HG03571 (cell line): ENCODE data around the gene PADI1.

Source experiments
- ATAC-seq: cut with Tn5 transposase; IDR thresholded peaks from one replicate; pipeline ENCODE4 v1.9.1; 2021; ENCODE audit not compliant: unreplicated experiment

PADI1 gene

DNA sequence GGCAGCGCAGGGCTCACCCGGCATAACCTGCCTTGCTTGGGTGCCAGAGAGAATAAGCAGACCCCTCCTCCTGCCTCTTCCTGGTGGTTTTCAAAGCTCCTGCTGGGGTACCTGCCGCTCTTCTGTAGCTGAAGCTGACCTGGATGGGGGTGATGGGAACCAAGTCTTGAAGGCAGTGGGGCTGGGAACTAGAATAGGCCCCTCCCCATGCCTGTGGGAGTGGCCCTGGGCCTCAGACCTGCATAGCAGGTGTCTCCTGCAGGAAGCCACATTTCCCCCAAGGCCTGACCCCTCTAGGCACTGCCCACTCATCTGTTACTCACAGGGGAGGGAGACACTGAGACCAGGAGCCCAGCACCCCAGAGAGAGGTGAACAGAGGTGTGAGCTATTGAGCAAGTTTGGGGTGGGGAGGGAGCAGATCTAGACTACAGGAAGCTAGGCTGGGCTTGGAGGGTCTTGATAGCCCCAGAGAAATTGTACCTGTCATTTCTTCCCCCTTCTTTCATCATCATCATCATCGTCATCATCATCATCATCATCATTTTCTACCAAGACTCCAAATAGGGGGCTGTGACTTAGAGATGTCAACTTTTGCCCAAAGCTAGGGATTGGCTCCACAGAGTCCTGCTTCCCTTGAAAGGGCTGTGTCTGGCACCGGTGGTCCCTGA lies 10.1 kb downstream of the PADI1 start:
- ATAC-seq = no peak

DNA sequence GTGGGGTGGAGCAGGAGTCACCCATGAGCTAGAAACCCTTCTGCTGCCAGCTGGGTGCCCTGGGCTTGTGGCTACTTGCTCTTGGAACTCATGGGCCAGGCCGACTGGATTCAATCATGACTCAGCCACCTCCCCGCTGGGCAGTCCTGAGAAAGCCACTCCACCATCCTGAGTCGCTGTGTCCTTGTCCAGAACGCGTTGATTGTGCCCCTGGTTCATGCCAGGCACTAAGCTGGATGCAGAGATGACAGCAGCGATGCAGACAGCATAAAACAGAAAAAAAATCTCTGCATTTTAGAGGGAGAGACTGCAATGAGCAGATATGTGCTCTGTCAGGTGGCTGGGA lies 10.6 kb downstream of the PADI1 start:
- no peak for ATAC-seq

DNA sequence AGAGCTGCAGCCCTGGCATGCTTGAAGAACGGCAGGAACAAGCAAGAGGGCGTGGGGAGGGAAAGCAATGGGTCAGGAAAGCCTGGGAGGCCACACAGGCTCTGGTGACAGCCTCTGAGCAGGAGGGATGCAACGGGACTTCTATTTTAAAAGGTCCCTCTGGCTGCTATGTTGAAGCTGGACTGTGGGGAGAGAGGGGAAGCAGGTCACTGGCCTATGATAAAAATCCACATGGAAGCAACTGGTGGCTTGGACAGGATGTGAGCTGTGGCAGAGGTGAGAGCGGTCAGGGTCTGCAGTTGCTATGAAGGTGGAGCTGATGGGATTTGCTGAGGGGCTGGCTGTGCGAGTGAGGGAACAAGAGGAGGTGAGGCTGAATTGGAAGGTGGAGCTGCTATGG lies 11.2 kb downstream of the PADI1 start:
- no peak for ATAC-seq

DNA sequence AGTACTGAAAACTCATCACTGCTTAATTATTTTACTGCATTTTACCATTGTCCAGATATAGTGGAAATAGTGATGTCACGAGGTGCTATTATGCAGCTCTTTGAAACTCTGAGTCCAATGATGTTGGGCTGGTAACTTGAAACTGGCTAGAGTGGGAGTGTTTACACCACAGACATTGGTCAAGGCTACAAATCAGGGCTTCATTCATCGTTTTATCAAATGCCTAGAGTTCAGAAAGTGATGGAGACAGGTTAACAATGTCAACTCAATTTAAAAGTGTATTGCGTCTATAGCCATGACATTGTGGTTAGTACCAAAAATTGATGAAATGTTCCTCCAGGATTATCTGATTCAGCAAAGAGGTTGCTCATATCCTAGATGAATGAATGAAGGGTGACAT lies 12.7 kb downstream of the PADI1 start:
- ATAC-seq = no peak

DNA sequence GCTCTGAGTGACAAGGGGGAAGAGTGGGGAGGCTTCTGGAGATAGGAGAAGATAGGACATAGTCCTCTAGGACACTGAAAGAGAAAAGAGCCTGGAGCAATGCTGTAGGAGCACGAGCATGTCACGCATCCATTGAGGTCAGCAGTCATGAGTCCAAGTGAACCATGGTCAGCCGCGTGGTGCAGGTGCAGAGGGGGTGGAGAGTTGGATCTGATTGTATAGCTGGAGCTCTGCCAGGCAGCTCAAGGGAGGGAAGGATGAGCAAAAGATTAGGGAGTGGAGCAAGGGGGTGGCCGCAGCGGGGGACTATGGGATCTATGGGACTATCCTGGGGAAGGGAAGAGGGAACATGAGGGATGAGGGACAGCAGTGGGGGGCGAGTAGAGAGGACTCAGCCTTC lies 14.0 kb downstream of the PADI1 start:
- ATAC-seq = no peak

DNA sequence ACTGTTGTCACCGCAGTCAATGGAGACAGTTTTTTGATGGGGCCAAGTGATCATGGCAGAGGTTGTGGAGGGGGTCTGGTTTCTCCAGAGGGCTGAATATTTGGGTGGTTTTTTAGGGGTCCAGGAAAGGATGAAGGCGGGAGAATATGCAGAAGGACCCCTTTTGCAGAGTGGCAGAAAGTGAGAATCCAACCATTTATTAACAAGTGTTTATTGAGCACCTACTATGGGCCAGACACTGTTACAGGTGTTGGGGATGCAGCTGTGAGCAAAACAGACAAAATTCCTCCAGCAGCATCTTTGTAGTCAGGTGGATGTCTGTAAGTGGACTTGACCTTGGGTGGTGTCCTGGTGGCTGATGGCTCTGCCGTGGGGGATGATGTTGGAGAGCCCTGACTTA lies 15.4 kb downstream of the PADI1 start:
- ATAC-seq = no peak

DNA sequence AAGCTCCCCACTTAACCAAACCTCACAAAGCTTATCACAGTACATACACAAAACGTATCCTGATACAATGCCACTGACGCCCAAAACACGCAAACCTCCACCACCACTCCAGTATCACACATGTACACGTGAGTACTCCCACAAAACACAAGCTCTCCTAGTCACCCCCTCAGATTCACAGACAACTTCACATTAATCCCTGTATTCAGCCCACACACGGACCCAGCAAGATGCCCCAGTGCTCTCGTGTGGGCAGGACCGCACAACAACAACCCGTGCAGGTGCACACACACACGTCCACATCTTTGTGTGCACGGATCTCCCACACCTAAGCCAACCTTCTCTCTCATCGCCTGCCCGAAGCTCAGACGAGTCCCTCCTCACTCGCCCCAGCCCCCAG lies 17.6 kb downstream of the PADI1 start:
- no peak for ATAC-seq

DNA sequence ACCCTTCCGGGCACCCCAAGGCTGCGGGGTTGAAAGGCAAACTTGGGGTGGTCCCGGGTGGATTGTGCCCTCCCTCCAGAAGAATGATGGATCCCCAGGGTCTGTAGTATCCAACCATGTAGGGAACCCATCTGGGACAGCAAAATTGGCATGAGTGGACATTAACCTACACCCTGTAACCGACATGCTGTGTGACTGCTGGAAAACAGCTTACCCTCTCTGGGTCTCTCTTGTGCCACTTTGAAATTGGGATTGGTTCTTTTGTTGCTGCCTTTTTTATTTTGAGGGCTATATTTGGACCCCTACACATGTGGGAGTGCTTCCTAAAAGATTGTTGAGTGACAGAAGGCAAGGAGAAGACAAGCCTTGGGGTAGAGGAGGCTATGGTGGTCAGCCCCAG lies 19.5 kb downstream of the PADI1 start:
- ATAC-seq = no peak

DNA sequence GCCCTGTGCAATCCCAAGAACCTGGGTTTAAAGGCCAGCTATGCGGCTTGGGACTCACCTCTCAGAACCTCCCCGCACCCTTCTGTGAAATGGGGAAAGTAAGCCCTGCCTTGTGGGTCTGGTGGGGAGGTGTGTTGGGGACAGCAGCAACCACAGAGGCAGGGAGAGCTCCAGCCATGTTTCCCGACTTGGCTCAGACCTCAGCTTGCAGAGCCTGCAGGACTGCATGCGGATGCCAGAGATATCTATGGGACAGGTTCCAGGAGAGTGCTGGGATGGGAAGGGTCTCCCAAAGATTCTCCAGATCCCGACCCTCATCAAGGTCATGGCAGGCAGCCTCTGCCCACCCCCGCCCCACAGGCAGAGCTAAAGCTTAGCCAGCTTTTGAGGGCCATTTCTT lies 20.2 kb downstream of the PADI1 start:
- no peak for ATAC-seq

DNA sequence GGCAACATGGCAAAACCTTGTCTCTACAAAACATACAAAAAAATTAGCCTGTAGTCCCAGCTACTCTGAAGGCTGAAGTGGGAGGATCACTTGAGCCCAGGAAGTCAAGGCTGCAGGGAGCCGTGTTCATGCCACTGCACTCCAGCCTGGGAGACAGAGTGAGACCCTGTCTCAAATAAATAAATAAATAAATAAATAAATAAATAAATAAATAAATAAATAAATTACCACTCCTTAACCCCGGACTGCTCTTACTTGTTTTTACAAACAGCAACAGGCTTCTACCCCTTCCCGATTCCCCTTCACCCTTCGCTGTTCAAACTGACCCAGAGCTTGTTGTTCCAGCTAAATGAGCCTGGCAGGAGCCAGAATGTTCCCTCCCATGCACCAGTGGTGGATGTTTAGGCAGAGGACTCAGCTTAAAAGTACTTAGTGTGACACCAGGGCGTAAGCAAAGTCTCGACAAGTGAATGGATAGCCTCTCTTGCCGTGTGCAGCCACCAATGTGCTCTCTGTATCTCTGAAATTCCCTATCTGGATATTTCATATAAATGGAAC lies 22.5 kb downstream of the PADI1 start:
- ATAC-seq = no peak

DNA sequence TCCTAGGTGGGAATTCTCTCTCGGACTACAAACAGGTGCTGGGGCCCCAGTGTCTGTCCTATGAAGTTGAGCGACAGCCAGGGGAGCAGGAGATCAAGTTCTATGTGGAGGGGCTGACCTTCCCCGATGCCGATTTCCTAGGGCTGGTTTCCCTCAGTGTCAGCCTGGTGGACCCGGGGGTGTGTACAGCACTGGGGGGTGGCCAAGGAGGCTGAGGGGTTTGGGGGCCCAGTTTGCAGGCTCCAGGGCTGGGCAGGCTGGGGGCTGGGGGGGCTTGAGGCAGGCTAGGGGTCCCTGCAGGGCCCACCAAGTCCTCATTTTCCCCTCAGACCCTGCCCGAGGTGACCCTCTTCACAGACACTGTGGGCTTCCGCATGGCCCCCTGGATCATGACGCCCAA lies 23.7 kb downstream of the PADI1 start:
- no peak for ATAC-seq

DNA sequence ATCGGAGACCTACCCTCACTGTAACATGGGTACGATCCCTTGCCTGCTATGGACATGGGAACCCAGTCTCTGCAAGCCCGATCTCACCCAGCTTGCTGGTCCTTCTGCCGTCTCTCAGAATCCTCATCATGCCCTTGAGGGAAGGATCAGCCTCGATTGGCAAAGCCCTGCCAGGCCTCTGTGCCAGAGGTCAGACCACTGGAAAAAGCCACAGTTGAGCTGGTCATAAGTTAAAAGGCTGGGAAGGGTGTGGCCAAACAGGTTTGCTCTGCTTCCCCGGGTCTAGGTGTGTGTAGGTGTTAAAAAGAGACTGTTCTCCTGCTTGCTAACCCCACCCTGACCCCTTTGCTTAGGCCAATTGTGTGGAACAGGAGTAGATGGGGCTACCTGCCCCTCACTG lies 24.5 kb downstream of the PADI1 start:
- no peak for ATAC-seq

DNA sequence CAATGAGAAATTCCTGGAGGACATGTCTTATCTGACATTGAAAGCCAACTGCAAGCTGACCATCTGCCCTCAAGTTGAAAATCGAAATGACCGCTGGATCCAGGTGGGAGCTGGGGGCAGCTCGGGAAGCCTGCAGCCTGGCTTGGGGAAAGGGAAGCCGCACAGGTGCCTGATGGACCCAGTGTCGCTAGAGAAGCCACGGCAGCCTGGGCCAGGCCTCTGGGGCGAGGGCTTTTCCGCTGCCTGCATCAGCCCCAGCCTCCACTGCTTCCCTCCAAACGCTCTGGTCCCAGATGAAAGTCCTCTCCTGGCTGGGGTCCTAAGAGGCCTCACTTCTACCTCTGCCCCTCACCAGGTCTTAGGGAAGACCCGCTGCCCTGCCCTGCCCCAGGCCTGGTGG lies 25.2 kb downstream of the PADI1 start:
- no peak for ATAC-seq

DNA sequence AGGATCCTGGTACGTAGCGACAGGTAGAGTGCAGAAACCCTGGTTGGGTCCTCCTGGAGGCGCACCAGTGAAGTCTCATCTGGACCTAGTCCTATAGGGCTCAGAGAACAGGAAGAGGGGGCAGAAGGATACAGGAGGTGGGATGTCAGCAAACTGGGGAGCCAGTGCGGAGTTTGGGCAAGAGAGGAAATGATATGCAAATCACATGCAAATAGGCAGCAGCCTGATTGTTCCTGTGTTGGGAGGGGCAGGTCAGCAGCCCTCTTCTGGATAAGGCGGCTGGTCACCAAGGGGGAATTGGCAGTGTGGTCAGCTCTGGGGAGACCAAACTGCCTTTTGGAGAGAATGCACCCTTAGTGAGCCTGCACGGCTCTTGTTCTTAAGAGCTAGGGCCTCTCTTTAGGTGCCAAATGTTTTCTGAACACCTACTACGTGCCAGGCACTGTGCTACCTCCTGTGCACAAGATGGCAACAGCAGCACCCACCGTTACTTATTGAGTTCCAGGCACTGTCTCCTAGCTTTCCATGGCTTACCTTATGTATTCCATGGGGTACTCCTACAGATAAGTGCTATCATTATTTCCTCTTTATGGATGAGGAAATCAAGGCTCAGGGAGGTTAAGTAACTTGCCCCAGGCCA lies 25.9 kb downstream of the PADI1 start:
- no peak for ATAC-seq

DNA sequence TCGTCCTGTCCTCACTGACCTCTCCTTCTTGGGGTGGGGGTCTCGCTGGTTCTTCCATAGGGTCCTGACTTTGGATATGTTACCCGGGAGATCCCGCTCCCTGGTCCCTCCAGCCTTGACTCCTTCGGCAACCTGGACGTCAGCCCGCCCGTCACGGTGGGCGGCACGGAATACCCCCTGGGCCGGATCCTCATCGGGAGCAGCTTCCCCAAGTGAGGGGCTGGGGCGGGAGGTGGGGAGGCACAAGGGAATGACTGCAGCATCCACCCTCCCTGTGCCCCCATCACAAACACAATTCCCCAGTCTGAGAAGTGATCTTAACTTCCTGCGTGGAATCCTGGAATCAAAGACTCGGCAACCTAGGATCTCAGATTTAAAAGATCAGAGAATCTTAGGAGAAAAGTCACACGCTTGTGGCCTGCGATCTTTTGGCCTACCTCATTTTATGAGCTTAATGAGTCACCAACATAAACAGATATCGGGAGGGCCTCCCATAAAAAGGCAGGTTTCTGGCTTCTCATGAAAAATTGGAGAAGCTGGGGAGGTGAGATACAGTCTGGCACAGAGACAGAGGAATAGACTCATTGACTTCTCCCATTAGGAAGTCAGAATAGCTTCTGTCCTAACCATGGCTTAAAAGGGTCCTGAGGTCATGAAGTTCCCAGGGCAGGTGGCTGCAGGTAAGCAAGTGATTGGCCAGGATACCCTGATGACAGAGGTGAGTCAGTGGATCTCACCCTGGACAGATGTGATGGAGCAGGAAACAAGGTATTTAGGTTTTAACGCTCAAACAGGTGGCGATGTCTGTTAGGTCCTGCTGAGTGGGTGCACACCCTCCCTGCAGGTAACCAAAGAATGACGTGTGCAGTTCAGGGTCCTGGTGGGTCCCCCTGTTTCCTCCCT lies 28.1 kb downstream of the PADI1 start:
- no peak for ATAC-seq

DNA sequence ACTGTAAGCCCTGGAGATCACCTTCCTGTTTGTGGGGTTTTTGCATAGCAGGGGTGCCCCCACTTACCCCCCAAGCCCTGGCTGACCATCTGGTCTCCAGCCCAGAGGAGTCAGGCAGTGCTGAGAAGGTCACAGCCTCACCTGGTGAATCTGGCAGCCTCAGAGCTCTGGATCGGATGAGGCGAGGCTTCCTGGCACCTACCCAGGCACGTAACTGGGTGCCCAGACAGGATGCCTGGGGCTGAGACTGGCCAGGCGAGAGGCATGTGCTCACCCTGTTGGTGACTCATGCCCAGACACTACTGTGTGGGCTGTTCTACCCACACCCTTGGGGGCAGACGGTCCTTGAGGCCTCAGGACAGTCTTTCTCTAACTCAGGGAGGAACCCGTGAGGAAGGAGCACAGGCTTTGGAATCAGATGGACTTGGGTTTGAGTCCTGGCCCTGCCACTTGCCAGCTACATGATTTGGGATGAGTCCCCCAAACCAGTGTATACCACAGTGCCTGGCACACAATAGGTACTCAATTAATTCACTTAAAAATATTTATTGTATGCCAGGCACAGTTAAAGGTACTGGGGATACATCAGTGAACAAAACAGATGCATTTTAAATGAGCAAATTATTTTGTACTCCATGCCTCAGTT lies 28.9 kb downstream of the PADI1 start:
- no peak for ATAC-seq

DNA sequence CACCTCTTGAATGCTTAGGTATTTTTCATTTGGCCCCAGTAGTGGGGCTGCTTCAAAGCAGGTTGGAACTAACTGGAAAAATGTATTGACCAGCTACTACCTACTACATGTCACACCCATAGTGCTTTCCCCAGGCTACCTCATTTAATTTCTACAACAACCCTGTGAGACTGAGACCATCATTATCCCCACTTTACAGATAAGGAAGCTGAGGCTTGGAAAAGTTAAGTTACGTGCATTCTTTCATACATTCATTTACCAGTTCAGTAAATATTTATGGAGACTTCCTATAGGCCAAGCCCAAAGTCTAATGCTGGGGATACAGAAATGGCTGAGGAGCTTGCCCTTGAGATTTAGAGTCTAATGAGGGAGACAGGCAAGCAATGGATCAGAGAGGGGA lies 29.5 kb downstream of the PADI1 start:
- ATAC-seq = no peak

DNA sequence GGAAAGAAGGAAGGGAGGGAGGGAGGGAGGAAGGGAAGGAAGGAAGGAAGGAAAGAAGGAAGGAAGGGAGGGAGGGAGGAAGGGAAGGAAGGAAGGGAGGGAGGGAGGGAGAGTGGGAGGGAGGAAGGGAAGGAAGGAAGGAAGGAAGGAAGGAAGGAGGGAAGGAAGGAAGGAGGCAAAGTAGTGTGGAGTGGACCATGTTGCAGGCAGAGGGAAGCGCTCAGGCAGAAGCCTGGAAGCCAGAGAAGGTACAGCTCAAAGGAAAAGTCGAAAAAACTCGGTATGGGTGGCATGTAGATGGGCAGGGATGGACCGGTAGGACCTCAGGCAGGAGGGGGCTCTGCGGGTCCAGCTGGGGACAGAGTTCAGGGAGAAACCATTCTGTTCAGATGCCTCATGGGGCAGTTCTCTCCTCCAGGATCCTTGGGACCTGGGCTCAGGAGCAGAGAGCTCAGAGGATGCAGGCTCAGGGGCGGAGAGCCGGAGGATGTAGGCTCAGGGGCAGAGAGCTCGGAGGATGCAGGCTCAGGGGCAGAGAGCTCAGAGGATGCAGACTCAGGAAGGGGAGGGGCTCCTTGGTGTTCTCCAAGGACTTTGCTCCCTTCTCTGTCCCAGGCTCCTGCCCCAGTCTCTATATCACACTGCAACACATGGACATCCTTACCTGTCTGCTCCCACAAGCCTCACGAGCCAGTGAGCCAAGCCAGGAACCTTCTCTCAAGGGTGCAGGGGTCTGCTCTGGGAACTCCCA lies 30.4 kb downstream of the PADI1 start:
- ATAC-seq = no peak

DNA sequence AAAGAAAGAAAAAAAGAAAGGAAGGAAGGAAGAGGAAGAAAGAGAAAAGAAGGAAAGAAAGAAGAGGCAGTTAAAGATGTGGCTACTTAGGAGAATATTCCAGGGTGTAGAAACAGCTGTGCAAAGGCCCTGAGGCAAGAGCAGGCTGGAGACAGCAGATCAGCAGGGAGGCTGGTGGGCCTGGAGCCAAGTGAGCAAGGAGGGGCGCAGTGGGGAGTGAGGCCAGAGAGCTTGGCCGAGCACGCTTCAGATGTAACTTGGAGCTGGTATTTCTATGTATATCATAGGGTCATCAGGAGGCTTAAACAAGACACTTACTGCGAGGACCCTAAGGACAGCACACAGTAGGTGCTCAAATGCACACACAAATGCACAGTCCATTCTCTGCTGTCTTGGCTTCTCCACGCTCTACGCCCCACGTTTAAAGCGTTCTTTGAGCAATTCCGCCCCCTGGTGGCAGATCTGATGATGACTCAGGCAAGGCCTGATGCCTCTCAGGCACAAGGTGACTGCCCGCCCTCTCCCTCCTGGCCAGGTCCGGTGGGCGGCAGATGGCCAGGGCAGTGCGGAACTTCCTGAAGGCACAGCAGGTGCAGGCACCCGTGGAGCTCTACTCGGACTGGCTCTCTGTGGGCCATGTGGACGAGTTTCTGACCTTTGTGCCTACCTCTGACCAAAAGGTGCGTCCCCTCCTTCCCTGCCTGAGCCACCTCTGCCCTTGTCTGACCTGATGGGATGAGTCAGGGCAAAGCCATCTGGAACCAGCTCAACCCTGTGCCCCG lies 32.0 kb downstream of the PADI1 start:
- ATAC-seq = no peak

DNA sequence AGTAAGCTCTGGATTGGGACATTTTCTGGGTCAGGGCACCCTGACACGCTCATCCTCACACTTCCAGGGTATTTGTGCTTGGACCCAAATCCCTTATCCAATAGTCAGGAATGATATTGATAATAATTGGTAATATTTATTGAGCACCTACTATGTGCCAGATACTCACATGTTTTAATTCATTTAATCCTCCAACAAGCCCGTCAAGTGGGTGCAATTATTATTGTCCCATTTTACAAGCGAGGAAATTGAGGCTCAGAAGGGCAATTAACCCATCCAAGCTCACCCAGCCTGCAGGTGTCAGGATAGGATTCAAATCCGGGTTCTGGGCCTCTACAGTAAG lies 32.6 kb downstream of the PADI1 start:
- no peak for ATAC-seq
